Hepatocyte (in vitro differentiated cells): ENCODE data around the gene ZNF550.

Source experiments
- EZH2 ChIP-seq: fragments of 200-600 bp; sonication (generic); IDR thresholded peaks from 2 replicates; pipeline ENCODE4 v1.6.1; 2016; ENCODE audit warnings: antibody characterized with exemption, mild to moderate bottlenecking, borderline replicate concordance
- EZH2phosphoT487 ChIP-seq: fragments of 200-600 bp; sonication (generic); IDR thresholded peaks from one replicate; pipeline ENCODE4 v1.6.1; 2018; ENCODE audit warnings: antibody characterized with exemption, mild to moderate bottlenecking, low read depth, moderate library complexity; ENCODE audit not compliant: unreplicated experiment, severe bottlenecking
- TF ChIP-seq, protein P1 (sequence below): fragments of 200-600 bp; sonication (generic); IDR thresholded peaks from 2 replicates; pipeline ENCODE4 v1.5.1; 2016; ENCODE audit warnings: antibody characterized with exemption, mild to moderate bottlenecking; ENCODE audit not compliant: poor library complexity

DNA sequence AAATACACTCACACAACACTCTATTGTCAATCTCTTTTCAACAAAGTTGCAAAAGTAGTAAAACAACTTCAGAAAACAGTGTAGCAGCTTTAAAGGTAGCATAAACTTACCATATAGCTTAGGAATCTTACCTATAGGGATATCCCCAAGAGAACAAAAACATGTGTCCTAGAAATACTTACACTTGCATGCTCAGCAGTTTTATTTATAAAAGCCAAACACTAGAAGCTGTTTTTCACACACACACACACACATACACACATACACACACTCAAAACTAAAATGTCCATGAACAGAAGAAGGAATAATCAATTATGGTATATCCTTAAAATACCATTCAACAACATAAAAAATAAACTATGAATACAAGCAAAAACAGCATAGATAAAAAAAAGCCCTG, 48.2 kb downstream of the ZNF550 start:
- TF ChIP-seq, protein P1, sequence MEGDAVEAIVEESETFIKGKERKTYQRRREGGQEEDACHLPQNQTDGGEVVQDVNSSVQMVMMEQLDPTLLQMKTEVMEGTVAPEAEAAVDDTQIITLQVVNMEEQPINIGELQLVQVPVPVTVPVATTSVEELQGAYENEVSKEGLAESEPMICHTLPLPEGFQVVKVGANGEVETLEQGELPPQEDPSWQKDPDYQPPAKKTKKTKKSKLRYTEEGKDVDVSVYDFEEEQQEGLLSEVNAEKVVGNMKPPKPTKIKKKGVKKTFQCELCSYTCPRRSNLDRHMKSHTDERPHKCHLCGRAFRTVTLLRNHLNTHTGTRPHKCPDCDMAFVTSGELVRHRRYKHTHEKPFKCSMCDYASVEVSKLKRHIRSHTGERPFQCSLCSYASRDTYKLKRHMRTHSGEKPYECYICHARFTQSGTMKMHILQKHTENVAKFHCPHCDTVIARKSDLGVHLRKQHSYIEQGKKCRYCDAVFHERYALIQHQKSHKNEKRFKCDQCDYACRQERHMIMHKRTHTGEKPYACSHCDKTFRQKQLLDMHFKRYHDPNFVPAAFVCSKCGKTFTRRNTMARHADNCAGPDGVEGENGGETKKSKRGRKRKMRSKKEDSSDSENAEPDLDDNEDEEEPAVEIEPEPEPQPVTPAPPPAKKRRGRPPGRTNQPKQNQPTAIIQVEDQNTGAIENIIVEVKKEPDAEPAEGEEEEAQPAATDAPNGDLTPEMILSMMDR: no peak
- TF ChIP-seq EZH2phosphoT487: no peak
- TF ChIP-seq EZH2: no peak
